Measurements from ENCODE around the gene CACUL1. TPM values are rescaled to one million over a fixed set of nuclear protein-coding genes. Genes with fewer than 3 reads are reported as not detected.

CACUL1 gene
- total and polyA plus RNA-seq, 2 of the 13 experiments (the other 11 are each of a cell fraction or from before 2014, with no cell fraction given), result 14.2 to 31.0 TPM

DNA sequence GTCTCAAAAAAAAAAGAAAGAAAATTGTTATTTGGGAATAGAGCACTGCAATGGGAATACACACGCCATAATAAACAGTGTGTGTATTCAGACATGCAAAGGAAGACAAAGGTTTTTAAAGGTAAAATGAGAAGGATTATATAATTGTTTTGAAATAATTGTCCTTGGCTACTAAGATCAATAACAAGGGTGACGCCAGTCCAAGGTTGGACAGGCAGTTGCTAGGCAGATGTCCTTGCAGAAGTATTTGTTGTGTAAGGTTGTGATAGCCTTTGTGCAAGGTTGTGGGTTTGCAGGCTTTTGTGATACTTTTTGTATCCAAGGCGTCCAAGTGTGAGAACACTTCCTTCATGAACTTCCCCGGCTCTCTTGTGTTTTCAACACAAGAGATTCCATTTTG, 87.0 kb downstream of the CACUL1 start (continued):
- TF ChIP-seq, protein P1, sequence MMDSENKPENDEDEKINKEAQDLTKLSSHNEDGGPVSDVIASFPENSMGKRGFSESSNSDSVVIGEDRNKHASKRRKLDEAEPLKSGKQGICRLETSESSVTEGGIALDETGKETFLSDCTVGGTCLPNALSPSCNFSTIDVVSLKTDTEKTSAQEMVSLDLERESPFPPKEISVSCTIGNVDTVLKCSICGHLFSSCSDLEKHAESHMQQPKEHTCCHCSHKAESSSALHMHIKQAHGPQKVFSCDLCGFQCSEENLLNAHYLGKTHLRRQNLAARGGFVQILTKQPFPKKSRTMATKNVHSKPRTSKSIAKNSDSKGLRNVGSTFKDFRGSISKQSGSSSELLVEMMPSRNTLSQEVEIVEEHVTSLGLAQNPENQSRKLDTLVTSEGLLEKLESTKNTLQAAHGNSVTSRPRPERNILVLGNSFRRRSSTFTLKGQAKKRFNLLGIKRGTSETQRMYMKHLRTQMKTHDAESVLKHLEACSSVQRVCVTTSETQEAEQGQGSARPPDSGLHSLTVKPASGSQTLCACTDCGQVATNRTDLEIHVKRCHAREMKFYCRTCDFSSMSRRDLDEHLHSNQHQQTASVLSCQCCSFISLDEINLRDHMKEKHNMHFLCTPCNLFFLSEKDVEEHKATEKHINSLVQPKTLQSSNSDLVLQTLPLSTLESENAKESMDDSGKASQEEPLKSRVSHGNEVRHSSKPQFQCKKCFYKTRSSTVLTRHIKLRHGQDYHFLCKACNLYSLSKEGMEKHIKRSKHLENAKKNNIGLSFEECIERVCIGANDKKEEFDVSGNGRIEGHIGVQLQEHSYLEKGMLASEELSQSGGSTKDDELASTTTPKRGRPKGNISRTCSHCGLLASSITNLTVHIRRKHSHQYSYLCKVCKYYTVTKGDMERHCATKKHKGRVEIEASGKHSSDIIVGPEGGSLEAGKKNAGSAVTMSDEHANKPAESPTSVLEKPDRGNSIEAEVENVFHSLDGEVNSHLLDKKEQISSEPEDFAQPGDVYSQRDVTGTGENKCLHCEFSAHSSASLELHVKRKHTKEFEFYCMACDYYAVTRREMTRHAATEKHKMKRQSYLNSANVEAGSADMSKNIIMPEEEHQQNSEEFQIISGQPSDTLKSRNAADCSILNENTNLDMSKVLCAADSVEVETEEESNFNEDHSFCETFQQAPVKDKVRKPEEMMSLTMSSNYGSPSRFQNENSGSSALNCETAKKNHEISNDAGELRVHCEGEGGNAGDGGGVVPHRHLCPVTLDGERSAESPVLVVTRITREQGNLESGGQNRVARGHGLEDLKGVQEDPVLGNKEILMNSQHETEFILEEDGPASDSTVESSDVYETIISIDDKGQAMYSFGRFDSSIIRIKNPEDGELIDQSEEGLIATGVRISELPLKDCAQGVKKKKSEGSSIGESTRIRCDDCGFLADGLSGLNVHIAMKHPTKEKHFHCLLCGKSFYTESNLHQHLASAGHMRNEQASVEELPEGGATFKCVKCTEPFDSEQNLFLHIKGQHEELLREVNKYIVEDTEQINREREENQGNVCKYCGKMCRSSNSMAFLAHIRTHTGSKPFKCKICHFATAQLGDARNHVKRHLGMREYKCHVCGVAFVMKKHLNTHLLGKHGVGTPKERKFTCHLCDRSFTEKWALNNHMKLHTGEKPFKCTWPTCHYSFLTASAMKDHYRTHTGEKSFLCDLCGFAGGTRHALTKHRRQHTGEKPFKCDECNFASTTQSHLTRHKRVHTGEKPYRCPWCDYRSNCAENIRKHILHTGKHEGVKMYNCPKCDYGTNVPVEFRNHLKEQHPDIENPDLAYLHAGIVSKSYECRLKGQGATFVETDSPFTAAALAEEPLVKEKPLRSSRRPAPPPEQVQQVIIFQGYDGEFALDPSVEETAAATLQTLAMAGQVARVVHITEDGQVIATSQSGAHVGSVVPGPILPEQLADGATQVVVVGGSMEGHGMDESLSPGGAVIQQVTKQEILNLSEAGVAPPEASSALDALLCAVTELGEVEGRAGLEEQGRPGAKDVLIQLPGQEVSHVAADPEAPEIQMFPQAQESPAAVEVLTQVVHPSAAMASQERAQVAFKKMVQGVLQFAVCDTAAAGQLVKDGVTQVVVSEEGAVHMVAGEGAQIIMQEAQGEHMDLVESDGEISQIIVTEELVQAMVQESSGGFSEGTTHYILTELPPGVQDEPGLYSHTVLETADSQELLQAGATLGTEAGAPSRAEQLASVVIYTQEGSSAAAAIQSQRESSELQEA (CRISPR knock-in tag; IDR thresholded peaks at IDR 0.05; ENCODE audit: not compliant biosample characterization), result no peak
- TF ChIP-seq THAP11 (CRISPR knock-in tag; IDR thresholded peaks at IDR 0.05) (no peak), ZNF615 (CRISPR knock-in tag; IDR thresholded peaks at IDR 0.05; ENCODE audit: borderline replicate concordance) (no peak), MAFK (conservative IDR thresholded peaks at IDR 0.05 in 1 of 2, IDR thresholded peaks at IDR 0.05 in 1 of 2; ENCODE audit: low read length in 2 of 2) (no peak), ZNF292 (CRISPR knock-in tag; IDR thresholded peaks at IDR 0.05; ENCODE audit: borderline replicate concordance, low read depth) (no peak), DNMT3B (CRISPR knock-in tag; conservative IDR thresholded peaks at IDR 0.05) (no peak)
- TF ChIP-seq, protein P2, sequence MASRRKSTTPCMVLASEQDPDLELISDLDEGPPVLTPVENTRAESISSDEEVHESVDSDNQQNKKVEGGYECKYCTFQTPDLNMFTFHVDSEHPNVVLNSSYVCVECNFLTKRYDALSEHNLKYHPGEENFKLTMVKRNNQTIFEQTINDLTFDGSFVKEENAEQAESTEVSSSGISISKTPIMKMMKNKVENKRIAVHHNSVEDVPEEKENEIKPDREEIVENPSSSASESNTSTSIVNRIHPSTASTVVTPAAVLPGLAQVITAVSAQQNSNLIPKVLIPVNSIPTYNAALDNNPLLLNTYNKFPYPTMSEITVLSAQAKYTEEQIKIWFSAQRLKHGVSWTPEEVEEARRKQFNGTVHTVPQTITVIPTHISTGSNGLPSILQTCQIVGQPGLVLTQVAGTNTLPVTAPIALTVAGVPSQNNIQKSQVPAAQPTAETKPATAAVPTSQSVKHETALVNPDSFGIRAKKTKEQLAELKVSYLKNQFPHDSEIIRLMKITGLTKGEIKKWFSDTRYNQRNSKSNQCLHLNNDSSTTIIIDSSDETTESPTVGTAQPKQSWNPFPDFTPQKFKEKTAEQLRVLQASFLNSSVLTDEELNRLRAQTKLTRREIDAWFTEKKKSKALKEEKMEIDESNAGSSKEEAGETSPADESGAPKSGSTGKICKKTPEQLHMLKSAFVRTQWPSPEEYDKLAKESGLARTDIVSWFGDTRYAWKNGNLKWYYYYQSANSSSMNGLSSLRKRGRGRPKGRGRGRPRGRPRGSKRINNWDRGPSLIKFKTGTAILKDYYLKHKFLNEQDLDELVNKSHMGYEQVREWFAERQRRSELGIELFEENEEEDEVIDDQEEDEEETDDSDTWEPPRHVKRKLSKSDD (CRISPR knock-in tag; IDR thresholded peaks at IDR 0.05; ENCODE audit: low read depth), result no peak
- TF ChIP-seq, protein P3, sequence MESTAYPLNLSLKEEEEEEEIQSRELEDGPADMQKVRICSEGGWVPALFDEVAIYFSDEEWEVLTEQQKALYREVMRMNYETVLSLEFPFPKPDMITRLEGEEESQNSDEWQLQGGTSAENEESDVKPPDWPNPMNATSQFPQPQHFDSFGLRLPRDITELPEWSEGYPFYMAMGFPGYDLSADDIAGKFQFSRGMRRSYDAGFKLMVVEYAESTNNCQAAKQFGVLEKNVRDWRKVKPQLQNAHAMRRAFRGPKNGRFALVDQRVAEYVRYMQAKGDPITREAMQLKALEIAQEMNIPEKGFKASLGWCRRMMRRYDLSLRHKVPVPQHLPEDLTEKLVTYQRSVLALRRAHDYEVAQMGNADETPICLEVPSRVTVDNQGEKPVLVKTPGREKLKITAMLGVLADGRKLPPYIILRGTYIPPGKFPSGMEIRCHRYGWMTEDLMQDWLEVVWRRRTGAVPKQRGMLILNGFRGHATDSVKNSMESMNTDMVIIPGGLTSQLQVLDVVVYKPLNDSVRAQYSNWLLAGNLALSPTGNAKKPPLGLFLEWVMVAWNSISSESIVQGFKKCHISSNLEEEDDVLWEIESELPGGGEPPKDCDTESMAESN (CRISPR knock-in tag; conservative IDR thresholded peaks at IDR 0.05), result no peak
- TF ChIP-seq, protein P4, sequence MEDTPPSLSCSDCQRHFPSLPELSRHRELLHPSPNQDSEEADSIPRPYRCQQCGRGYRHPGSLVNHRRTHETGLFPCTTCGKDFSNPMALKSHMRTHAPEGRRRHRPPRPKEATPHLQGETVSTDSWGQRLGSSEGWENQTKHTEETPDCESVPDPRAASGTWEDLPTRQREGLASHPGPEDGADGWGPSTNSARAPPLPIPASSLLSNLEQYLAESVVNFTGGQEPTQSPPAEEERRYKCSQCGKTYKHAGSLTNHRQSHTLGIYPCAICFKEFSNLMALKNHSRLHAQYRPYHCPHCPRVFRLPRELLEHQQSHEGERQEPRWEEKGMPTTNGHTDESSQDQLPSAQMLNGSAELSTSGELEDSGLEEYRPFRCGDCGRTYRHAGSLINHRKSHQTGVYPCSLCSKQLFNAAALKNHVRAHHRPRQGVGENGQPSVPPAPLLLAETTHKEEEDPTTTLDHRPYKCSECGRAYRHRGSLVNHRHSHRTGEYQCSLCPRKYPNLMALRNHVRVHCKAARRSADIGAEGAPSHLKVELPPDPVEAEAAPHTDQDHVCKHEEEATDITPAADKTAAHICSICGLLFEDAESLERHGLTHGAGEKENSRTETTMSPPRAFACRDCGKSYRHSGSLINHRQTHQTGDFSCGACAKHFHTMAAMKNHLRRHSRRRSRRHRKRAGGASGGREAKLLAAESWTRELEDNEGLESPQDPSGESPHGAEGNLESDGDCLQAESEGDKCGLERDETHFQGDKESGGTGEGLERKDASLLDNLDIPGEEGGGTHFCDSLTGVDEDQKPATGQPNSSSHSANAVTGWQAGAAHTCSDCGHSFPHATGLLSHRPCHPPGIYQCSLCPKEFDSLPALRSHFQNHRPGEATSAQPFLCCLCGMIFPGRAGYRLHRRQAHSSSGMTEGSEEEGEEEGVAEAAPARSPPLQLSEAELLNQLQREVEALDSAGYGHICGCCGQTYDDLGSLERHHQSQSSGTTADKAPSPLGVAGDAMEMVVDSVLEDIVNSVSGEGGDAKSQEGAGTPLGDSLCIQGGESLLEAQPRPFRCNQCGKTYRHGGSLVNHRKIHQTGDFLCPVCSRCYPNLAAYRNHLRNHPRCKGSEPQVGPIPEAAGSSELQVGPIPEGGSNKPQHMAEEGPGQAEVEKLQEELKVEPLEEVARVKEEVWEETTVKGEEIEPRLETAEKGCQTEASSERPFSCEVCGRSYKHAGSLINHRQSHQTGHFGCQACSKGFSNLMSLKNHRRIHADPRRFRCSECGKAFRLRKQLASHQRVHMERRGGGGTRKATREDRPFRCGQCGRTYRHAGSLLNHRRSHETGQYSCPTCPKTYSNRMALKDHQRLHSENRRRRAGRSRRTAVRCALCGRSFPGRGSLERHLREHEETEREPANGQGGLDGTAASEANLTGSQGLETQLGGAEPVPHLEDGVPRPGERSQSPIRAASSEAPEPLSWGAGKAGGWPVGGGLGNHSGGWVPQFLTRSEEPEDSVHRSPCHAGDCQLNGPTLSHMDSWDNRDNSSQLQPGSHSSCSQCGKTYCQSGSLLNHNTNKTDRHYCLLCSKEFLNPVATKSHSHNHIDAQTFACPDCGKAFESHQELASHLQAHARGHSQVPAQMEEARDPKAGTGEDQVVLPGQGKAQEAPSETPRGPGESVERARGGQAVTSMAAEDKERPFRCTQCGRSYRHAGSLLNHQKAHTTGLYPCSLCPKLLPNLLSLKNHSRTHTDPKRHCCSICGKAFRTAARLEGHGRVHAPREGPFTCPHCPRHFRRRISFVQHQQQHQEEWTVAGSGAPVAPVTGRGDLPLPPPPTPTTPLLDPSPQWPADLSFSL (CRISPR knock-in tag; IDR thresholded peaks at IDR 0.05), result peak; percentile 97

All from HepG2 (cell line).